HG03196 (cell line): ENCODE results near the gene CORO2B.

Experiments used
- ATAC-seq: cut with Tn5 transposase; IDR thresholded peaks from one replicate; pipeline ENCODE4 v1.9.1; 2021; ENCODE audit not compliant: unreplicated experiment

CORO2B gene

GRCh38 chr15:68571582-68571981 is 7.2 kb upstream of the CORO2B start:
- no peak for ATAC-seq

GRCh38 chr15:68572309-68572708 is 6.5 kb upstream of the CORO2B start:
- ATAC-seq, result no peak

- ATAC-seq, result no peak
These were observed 5.9 kb upstream of the CORO2B start for GRCh38 chr15:68572921-68573320.

GRCh38 chr15:68574046-68574445 is 4.7 kb upstream of the CORO2B start:
- ATAC-seq, result no peak

- ATAC-seq, result no peak
These were observed 4.2 kb upstream of the CORO2B start for GRCh38 chr15:68574629-68575028.

- no peak for ATAC-seq
These were observed 2.4 kb upstream of the CORO2B start for GRCh38 chr15:68576235-68576892.

- no peak for ATAC-seq
These were observed 416 bp upstream of the CORO2B start for GRCh38 chr15:68578175-68578979.

GRCh38 chr15:68580026-68580882 is 1.5 kb downstream of the CORO2B start:
- no peak for ATAC-seq

GRCh38 chr15:68580883-68581155 is 2.0 kb downstream of the CORO2B start:
- no peak for ATAC-seq

GRCh38 chr15:68581725-68582124 is 2.9 kb downstream of the CORO2B start:
- no peak for ATAC-seq

GRCh38 chr15:68582236-68582635 is 3.4 kb downstream of the CORO2B start:
- no peak for ATAC-seq

GRCh38 chr15:68582864-68583263 is 4.1 kb downstream of the CORO2B start:
- ATAC-seq, result no peak

GRCh38 chr15:68583321-68583720 is 4.5 kb downstream of the CORO2B start:
- no peak for ATAC-seq

GRCh38 chr15:68583936-68584755 is 5.4 kb downstream of the CORO2B start:
- ATAC-seq, result no peak

- ATAC-seq, result no peak
These were observed 6.2 kb downstream of the CORO2B start for GRCh38 chr15:68584756-68585573.

- ATAC-seq, result no peak
These were observed 6.9 kb downstream of the CORO2B start for GRCh38 chr15:68585574-68586273.

- no peak for ATAC-seq
These were observed 7.6 kb downstream of the CORO2B start for GRCh38 chr15:68586274-68586961.

- no peak for ATAC-seq
These were observed 9.1 kb downstream of the CORO2B start for GRCh38 chr15:68587769-68588385.

GRCh38 chr15:68589053-68589452 is 10.3 kb downstream of the CORO2B start:
- no peak for ATAC-seq
